Kidney (tissue), 14 donors: ENCODE measurements around the gene HOXB5. TPM values are rescaled to one million over a fixed set of nuclear protein-coding genes. Genes with fewer than 3 reads are reported as not detected.
A peak's percentile ranks its signal among the peaks of the same experiment; 100 is the strongest.

Source experiments
- DNase-seq, 5 donors: peaks; one replicate each; pipeline ENCODE4 v3.0.0-alpha.2; 2013 to 2020
- FAIRE-seq: peaks from 2 replicates; lab custom pipeline; 2012; peaks lifted over from hg19 to GRCh38; lab: Jason Lieb, UNC
- H3K27ac ChIP-seq, 2 donors: one replicate each; pipeline ENCODE4 v1.7.0; 2013; ENCODE audit warnings: low read depth in 2 of 2, low read length in 2 of 2, inconsistent platforms in 1 of 2
- H3K27me3 ChIP-seq: one replicate; pipeline ENCODE4 v1.7.1; 2013; ENCODE audit warnings: low read length, inconsistent platforms; ENCODE audit not compliant: control insufficient read depth, insufficient read depth
- H3K36me3 ChIP-seq, 3 donors: one replicate each; pipeline versions ENCODE4 v1.7.0 to v1.7.1; 2013; ENCODE audit warnings: low read length in 3 of 3, control low read depth in 1 of 3, inconsistent platforms in 1 of 3; ENCODE audit not compliant: insufficient read depth in 3 of 3, control insufficient read depth in 2 of 3
- H3K4me1 ChIP-seq, 3 donors: one replicate each; pipeline versions ENCODE4 v1.7.0 to v1.7.1; 2013; ENCODE audit warnings: low read length in 3 of 3, inconsistent platforms in 1 of 3, low read depth in 1 of 3; ENCODE audit not compliant: control insufficient read depth in 2 of 3, insufficient read depth in 2 of 3
- H3K4me3 ChIP-seq, 3 donors: one replicate each; pipeline versions ENCODE4 v1.7.0 to v1.8.1; 2013; ENCODE audit warnings: low read length in 3 of 3, control low read depth in 1 of 3, inconsistent platforms in 1 of 3
- H3K9ac ChIP-seq, 3 donors: one replicate each; pipeline versions ENCODE4 v1.7.0 to v1.7.1; 2013; ENCODE audit warnings: low read length in 3 of 3, control low read depth in 1 of 3, inconsistent platforms in 1 of 3
- H3K9me3 ChIP-seq, 3 donors: one replicate each; pipeline versions ENCODE4 v1.7.0 to v1.7.1; 2013; ENCODE audit warnings: low read length in 3 of 3, control low read depth in 1 of 3, inconsistent platforms in 1 of 3; ENCODE audit not compliant: control insufficient read depth in 2 of 3, insufficient read depth in 1 of 3
- CTCF ChIP-seq: IDR thresholded peaks from 3 replicates; pipeline ENCODE4 v1.5.1; 2012; ENCODE audit warnings: mild to moderate bottlenecking, moderate library complexity, borderline replicate concordance; ENCODE audit not compliant: insufficient read depth; ENCODE audit errors: extremely low read depth
- intact Hi-C: fragments of 100-400 bp; cut with DNase I; formaldehyde crosslinking; loops from one replicate; pipeline ENCODE4 v1.11.1; 2022
- polyA plus RNA-seq: library from polyadenylated mRNA; stranded (reverse); fragments of 350-450 nt; fragmentation: Illumina TruSeq; extraction: RNeasy Lipid Tissue Mini Kit (QIAGEN cat#74804); gene quantifications from one replicate; pipeline ENCODE4 v1.2.3, GENCODE V29; 2014; ENCODE audit warnings: low read depth, low replicate concordance; ENCODE audit not compliant: insufficient read depth
- total RNA-seq: library from RNA; stranded (reverse); fragmentation: NEBNext Ultra II Directional; extraction: Animal tissue kit (Norgen Biotek cat#: 25700); gene quantifications from one replicate; pipeline ENCODE4 v1.2.1, GENCODE V29; 2021
- donor health status: control.
- donor health status: control.
- donor health status: control.
- donor health status: control.
- donor health status: control.
- donor health status: DM: yes; HTN: yes; CAD: no.
- donor health status: Normal renal cell carcinoma (clear cell type).

Gene HOXB5
- total and polyA plus RNA-seq, 2 donors from 2014 or later, result 12.3 to 27.0 TPM

GRCh38 chr17:48587276-48588073 lies 6.1 kb downstream of the HOXB5 start:
- peak overlapping the region; percentile 87 to 93 (median 88) for H3K4me3 ChIP-seq
- DNase-seq (peak in 3 of 5 donors; percentile 79 to 95 (median 93)), FAIRE-seq (no peak)
- H3K27ac ChIP-seq, result peak overlapping the region; percentile 93 to 98
- H3K4me1 ChIP-seq, result peaks cover 12 to 31% (median 16%) of the 10 kb centered on the region in 3 donors
- no peaks in the 10 kb centered on the region for H3K9me3 ChIP-seq
- H3K36me3 ChIP-seq, result peaks cover 0 to 5% (median 0%) of the 10 kb centered on the region in 3 donors
- peak overlapping the region; percentile 86 to 95 (median 91) for H3K9ac ChIP-seq
- H3K27me3 ChIP-seq, result no peaks in the 10 kb centered on the region
- no peak for TF ChIP-seq CTCF
- intact Hi-C loops, result no loop called here

- FAIRE-seq, result no peak
- peak overlapping the region; percentile 93 to 98 for H3K27ac ChIP-seq
Observed at GRCh38 chr17:48586355-48587258, 7.0 kb downstream of the HOXB5 start.

GRCh38 chr17:48584223-48584741 lies 9.3 kb downstream of the HOXB5 start:
- DNase-seq (no peak), FAIRE-seq (no peak)
- Histone ChIP-seq H3K9me3 (no peaks in the 10 kb centered on the region), H3K4me3 (peak overlapping the region; percentile 3 to 45 (median 37)), H3K27ac (peak overlapping the region; percentile 93 to 98), H3K27me3 (no peaks in the 10 kb centered on the region), H3K36me3 (peaks cover 0 to 2% (median 0%) of the 10 kb centered on the region in 3 donors), H3K4me1 (peaks cover 12 to 30% (median 16%) of the 10 kb centered on the region in 3 donors), H3K9ac (peak overlapping the region in 2 of 3 donors; percentile 83 to 91)
- TF ChIP-seq CTCF, result no peak
- intact Hi-C loops, result no loop called here

More at GRCh38 chr17:48586355-48587258, 7.0 kb downstream of the HOXB5 start:
- Histone ChIP-seq H3K36me3 (peaks cover 0 to 5% (median 0%) of the 10 kb centered on the region in 3 donors), H3K4me1 (peaks cover 12 to 31% (median 16%) of the 10 kb centered on the region in 3 donors), H3K27me3 (no peaks in the 10 kb centered on the region), H3K4me3 (peak overlapping the region; percentile 87 to 93 (median 88)), H3K9ac (peak overlapping the region; percentile 86 to 95 (median 91)), H3K9me3 (no peaks in the 10 kb centered on the region)
- peak in 1 of 5 donors; percentile 73 for DNase-seq
- intact Hi-C loops, result no loop called here
- no peak for TF ChIP-seq CTCF
